Stimulated activated CD8-positive, alpha-beta memory T cell treated with anti-CD3 and anti-CD28 coated beads, Interleukin-12 subunit alpha, Interleukin-12 subunit beta, amount 100 ng/mL, for 24 hours (primary cell): ENCODE measurements around the gene ITFG1.
"Not testable (repeated sequence)": the region's sequence is repeated elsewhere in the genome, so short reads cannot be mapped to it uniquely, and the experiment has no call there.

Experiments
- DNase-seq: peaks from one replicate; pipeline ENCODE4 v3.0.0-alpha.2; 2020; ENCODE audit errors: extremely low read depth

ITFG1 gene

DNA sequence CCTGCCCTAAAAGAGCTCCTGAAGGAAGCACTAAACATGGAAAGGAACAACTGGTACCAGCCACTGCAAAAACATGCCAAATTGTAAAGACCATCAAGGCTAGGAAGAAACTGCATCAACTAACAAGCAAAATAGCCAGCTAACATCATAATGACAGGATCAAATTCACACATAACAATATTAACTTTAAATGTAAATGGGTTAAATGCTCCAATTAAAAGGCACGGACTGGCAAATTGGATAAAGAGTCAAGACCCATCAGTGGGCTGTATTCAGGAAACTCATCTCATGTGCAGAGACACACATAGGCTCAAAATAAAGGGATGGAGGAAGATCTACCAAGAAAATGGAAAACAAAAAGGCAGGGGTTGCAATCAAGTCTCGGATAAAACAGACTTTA lies 136.6 kb downstream of the ITFG1 start:
- not testable (repeated sequence) for DNase-seq

DNA sequence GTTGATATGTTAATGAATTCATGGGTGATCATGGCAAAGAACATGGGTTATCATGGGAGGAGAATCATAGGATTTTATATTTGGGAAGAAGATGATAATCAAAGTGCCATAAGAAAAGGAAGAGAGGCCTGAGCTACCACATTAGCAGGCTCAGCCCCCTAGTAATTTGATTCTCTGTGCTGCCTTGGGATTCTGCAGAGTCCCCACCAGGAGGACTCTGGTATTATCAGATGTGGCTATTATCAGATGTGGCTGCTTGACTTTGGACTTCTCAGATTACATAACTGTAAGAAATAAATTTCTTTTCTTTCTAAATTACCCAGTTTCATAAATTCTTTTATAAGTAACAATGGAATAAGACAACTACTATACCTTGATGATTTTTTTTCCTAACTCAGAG lies 137.6 kb downstream of the ITFG1 start:
- no peak for DNase-seq

DNA sequence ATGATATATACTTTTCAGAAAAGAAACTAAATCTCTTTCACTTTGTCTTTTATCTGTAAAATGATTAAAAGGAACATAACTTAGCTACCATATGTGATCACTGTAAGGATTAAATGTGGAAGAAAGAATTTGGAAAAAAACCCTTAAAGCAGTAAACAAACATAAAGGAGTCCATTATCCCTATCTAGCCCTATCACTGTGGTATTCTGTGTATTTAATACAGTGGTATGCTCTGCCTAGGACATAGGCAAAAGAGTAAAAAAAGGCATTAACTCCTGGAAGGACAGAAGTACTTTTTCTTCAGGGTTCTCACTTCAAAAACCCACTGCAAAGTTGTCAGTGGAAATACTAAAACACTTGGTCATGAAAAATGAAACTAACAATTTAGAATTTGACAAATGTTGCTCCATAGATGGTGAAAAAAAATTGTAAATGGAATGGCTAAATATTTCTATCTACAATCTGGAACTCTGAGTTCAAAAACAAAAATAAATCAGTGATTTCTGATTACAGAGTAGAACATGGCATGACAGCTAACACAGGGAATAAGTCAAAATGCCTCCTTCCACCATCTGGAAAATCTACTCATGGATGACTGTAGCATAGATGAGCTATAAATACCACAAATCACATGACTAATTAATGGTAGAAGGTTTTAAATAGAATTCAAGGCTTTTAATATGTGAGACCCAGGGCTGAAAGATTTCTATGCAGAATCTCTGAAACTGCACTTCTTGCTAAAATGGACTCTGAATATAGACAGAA lies 140.1 kb downstream of the ITFG1 start:
- no peak for DNase-seq

- DNase-seq, result no peak
These were observed 143.2 kb downstream of the ITFG1 start for GRCh38 chr16:47317465-47318240.

DNA sequence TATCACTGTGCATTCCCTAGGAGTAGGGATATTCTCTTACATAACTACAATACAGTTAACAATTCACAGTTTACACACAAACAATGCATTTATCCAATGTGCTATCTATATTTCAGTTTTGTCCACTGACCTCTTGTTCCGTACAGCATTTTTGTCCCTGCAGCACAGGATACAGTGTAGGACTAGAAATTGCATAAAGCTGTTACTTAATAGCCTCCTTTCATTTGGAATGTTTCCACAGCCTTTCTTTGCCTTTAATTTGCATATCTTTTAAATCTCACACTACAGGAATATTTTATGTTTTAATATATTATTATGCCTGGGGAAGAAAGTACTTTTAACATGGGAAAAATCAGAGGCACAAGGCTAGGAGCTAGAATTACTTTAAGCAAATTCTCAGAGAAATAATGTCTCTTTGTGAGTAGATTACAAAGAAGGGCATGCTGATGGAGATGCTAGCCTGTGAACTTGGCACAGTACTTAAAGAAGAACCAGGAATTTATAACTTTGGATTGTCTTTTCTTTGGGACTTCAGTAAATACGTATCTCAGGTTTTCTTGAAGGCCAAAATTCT lies 144.3 kb downstream of the ITFG1 start:
- DNase-seq, result no peak

DNA sequence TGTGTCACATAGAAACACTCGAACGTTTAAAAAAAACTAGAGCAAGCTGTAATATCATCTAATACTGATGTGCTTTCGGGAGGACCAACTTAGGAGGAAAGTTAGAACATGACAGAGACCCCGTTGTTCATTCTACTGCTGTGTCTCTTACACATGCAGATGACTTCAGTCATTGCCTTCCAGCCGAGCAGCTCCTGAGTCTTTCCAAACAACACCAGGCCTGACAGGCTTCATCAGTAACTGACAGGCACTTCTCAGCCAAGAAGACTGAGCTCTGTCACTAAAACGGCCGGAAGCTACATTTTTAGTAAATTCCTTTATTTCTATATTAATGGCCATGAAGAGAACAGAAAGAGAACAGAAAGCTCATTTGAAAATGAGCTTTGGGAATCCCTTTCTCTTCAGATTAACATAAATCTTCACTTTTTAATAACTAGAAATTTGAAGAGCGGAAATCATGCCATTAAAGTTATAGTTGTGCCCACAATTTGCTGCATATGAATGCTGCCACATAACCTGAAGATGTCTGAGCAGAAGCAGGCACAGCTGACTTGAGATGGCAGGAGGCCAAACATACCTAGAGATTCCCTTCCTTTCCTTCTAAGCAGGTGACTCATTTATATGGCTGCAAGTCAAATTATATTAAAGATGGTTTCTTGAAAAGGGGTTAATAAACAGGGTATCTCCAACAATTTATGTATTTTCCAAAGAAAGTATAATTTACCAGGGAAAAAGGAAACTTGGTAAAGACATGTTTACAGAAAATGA lies 148.9 kb downstream of the ITFG1 start:
- DNase-seq, result no peak

DNA sequence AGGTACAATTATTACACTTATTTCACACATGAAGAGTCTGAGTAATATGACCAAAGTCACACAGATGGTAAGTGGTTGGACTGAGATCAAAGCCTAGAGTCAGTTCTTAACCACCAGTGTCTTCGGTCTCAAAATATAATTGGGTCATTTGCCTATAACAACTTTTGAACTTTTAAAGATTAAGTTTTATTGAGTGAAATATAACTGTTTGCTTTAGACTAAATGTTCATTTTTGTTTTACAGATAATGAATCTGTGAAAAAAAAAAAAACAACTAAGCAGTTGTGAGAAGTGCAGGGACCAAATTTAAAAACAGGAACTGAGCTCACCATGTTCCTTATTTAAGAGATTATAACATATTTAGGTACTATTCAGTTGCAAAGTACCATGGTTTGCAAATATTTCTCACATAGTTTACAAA lies 150.1 kb downstream of the ITFG1 start:
- DNase-seq, result no peak

DNA sequence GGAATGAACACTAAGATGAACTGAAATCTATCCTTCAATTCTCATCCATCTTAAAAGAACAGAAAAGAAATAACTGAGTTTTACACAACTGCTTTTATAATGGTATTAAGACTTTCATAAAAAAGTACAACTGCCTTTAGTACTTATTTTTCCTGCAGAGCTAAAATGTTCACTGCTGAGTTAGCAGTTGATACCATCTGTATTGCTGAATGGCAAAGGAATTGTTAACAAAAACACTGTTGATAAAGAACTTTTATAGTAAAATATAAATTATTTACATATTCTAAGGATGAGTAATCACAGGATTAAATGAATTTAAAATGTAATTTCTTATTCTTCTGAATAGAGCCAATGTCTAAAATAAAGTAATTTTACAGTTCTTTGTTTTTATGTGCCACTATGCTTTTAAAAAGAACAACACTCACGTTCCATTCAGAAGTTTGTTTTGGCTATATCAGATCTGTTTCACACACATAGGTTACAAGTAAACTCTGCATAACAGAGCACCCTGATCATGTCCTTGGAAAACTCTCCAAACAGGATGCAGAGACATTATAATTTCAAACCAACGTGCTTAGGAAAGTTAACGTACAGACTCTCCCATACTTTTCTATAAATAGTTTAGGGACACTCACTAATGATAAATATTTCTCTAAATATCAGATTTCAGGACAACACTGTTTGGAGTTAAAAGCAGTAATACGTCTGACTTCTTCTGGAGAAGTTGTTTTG lies 151.1 kb downstream of the ITFG1 start:
- no peak for DNase-seq

- no peak for DNase-seq
These were observed 152.3 kb downstream of the ITFG1 start for GRCh38 chr16:47308601-47309000.

- DNase-seq, result no peak
These were observed 156.3 kb downstream of the ITFG1 start for GRCh38 chr16:47304563-47304962.

DNA sequence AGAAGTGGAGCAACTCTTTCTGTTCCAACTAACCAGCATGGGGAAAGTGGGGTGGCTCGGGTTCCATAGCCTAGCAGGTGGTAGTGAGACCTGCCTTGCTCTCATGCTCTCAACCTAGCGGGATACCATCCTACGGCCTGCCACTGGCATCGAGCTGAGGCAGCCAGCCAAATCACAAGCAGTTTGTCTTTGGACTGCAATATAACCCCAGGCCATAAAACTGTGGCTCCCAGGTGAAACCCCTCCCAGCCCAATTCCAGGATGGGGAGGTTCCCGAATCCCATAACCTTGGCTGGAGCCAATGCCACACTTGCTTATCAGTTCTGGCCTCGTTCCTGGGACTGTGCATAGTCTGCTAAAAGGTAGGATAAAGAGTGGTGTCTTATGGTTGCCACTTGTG lies 161.3 kb downstream of the ITFG1 start:
- DNase-seq, result no peak

DNA sequence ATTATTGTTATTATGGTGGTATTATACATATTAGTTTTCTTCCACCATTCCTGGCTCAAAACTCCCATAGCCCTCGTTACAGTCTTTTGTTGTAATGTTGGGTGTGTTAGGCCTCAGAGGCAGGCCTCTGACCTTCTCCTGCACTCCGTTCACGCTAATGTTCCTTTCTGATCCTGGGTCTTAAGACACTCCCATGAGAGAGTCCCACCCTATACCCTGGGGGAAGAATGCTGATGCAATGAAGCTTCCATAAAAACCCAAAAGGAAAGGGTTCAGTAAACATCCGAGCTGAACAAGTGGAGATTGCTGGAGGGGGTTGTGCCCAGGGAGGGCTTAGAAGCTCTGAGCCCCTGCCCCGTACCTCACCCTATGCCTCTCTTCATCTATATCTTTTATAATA lies 175.9 kb downstream of the ITFG1 start:
- no peak for DNase-seq

DNA sequence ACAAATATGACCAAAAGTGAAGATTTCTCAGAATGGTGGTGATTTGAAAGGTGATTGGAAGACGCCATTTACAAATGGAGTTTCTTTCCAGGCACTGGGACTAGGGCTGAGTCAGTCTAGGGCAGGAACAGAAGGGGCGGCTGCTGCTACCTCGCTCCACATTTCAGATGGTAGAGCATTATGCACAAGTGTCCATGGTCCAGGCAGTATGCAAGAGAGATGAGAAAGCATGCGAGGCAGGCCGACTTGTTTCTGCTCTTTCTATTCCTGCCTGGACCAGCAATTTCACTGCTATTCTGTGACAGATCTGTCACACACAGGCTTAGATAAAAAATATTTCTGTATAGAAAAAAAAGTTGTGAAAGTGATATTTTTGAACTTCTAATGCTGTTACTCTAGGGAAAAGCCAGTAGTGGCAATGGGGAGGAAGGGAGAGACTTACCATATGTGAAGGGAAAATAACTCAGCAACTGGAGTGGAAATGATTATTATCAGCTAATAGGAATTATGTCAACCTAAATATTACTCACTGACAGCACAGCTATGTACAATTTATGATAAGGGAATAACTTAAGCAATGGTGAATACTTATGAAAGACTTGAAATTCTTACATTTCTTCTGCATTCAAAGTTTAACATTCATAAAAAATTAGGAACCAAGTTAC lies 182.4 kb downstream of the ITFG1 start:
- no peak for DNase-seq

DNA sequence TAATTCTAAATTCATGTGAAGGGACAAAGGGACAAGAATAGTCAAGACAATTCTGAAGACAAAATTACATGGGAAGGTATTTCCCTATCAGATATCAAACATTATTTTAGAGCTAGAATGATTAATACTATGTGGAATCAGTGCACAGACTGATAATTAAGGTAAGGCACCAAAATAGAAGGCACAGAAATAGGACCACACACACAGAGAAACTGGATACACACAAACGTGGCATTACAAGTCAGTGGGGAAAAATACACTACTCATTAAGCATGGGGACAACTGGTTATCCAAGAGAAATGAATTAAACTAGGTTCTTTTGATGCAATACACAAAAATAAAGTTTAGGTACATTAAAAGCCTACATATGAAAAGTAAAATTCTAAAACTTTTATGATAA lies 184.3 kb downstream of the ITFG1 start:
- no peak for DNase-seq

GRCh38 chr16:47262938-47263337 lies 197.9 kb downstream of the ITFG1 start:
- no peak for DNase-seq

GRCh38 chr16:47260503-47260902 lies 200.4 kb downstream of the ITFG1 start:
- no peak for DNase-seq

DNA sequence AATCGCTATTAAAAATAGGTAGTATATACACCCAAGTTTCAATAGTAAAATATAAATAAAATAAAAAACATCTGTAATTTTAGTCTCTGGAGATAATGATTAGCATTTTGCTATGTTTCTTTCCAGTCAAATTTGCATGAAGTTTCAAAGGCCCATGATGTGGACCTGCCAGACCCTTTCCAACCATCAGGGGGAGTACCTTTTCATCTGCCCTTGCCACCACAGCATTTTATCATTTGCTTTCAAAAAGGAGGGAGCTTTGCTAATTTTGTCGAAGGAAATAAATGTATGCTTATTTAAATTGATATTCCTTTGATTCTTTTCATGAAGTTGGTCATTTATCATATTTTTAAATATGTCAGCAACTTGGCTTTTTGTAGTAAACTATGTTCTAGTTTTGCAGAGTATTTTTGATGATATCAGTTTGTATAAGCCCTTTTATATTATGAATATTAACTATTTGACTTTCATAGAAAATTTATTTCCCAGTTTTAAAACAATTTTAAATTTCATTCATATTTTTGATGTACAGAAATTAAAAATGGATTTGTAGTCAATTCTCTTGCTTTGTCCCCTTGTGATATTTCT lies 201.9 kb downstream of the ITFG1 start:
- DNase-seq, result no peak

- no peak for DNase-seq
These were observed 206.1 kb downstream of the ITFG1 start for GRCh38 chr16:47254756-47255155.

GRCh38 chr16:47250983-47251382 lies 209.9 kb downstream of the ITFG1 start:
- no peak for DNase-seq

GRCh38 chr16:47247690-47248089 lies 213.2 kb downstream of the ITFG1 start:
- DNase-seq, result no peak

GRCh38 chr16:47244206-47244605 lies 216.7 kb downstream of the ITFG1 start:
- no peak for DNase-seq
